ENCODE data around the gene OSBPL10. TPM values are rescaled to one million over a fixed set of nuclear protein-coding genes. Genes with fewer than 3 reads are reported as not detected.

OSBPL10 gene
- total and polyA plus RNA-seq, 5 donors from 2014 or later, result 0.14 to 1.8 (median 0.21) TPM; not detected in 2

DNA sequence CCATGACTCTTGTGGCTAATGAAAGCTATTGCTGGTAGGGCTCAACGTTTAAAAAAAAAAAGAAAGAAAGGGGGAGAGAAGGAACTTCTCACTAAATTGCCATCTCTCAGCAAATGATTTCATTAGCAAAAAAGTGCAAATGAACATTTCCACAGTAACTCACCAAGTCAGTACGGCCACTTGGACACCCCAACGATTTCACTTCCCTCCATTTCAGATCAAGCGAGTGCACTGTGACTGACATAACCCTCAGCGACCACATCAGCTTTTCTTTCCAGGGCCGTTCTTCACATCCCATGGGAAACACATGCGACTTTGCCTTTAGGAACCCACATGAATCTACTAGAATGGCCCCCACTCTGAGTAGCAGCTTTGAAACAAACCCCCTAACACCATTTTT, 71.6 kb downstream of the OSBPL10 start:
- H3K9me3 Mint-ChIP-seq, result peaks cover 0 to 3% (median 0%) of the 10 kb centered on the region in 7 donors
- DNase-seq (no peak), ATAC-seq (ENCODE audit: low read depth in 2 of 2) (no peak)
- no peak overlapping the region for H3K27ac Mint-ChIP-seq
- no peak overlapping the region for H3K4me3 Mint-ChIP-seq
- Histone ChIP-seq H3K9me3 (ENCODE audit: control insufficient read depth in 2 of 2, low read length in 2 of 2) (no peaks in the 10 kb centered on the region), H3K27me3 (ENCODE audit: control insufficient read depth, insufficient read depth, low read length) (no peaks in the 10 kb centered on the region), H3K4me3 (ENCODE audit: low read depth, low read length) (no peak overlapping the region), H3K27ac (ENCODE audit: insufficient read depth, low read length, poor library complexity, severe bottlenecking) (no peak overlapping the region), H3K36me3 (ENCODE audit: control insufficient read depth, insufficient read depth, low read length) (no peaks in the 10 kb centered on the region), H3K4me1 (ENCODE audit: control insufficient read depth, insufficient read depth, low read length, poor library complexity, severe bottlenecking) (no peaks in the 10 kb centered on the region)
- peaks cover 0 to 8% (median 5%) of the 10 kb centered on the region in 4 donors for H3K4me1 Mint-ChIP-seq
- no peaks in the 10 kb centered on the region for H3K36me3 Mint-ChIP-seq
- peaks cover 16% of the 10 kb centered on the region for H3K27me3 Mint-ChIP-seq

DNA sequence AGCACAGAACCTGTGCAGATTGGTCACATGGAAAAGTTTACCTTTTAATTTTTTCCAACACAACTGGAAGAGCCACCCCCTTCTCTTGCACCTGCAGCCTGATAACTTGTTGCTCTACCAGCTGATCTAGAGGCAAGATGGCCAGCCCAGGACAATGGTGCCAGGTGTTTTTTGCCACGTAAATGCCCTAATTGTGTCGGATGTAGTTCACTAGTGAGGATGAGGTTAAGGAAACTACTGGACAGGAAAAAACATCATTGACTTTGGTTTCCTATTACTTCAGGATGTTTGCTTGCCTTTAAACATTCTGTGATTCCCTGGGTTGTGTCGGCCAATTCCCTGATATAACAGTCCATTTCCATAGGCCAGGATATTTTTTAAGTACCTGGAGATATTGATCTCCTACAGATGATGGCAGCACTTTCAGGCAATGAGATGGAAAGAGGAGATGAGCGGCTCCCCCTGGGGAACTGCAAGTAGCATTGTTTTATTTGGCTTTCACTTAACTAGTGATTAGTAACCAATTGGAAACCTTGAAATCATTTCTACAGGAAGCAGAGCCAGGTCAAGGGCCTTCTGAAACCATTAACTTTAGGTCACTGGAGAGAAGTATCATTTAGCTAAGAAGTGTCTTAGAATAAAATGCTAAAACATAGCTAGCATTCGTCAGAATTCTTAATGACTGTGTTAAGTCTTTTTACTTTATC, 72.5 kb downstream of the OSBPL10 start:
- Histone ChIP-seq H3K4me1 (ENCODE audit: control insufficient read depth, insufficient read depth, low read length, poor library complexity, severe bottlenecking) (no peaks in the 10 kb centered on the region), H3K27ac (ENCODE audit: insufficient read depth, low read length, poor library complexity, severe bottlenecking) (no peak overlapping the region), H3K36me3 (ENCODE audit: control insufficient read depth, insufficient read depth, low read length) (no peaks in the 10 kb centered on the region), H3K27me3 (ENCODE audit: control insufficient read depth, insufficient read depth, low read length) (no peaks in the 10 kb centered on the region), H3K9me3 (ENCODE audit: control insufficient read depth in 2 of 2, low read length in 2 of 2) (no peaks in the 10 kb centered on the region), H3K4me3 (ENCODE audit: low read depth, low read length) (no peak overlapping the region)
- DNase-seq (no peak), ATAC-seq (ENCODE audit: low read depth in 2 of 2) (no peak)
- Mint-ChIP-seq H3K4me1 (peaks cover 0 to 12% (median 7%) of the 10 kb centered on the region in 4 donors), H3K9me3 (peaks cover 0 to 1% (median 0%) of the 10 kb centered on the region in 7 donors), H3K36me3 (no peaks in the 10 kb centered on the region), H3K27me3 (peaks cover 16% of the 10 kb centered on the region), H3K4me3 (no peak overlapping the region), H3K27ac (no peak overlapping the region)

DNA sequence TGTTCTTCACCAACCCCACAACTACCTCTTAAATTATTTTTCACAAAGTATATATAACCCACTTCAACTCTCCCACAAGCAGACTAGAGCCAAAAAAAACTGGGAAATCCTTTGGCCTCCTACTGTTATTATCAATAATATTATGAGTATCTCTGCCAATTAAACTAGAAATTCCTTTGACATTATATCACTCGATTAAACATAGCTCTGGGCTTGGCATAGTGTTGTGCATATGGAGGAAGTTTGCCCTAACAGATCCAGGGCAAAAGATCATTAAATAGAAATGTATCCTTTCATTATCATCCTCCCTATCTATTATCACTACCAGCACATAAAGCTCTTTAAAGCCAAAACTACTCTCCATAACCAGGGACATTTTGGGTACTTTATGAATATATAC, 74.9 kb downstream of the OSBPL10 start:
- Mint-ChIP-seq H3K27me3 (peaks cover 16% of the 10 kb centered on the region), H3K4me1 (peaks cover 0 to 12% (median 7%) of the 10 kb centered on the region in 4 donors), H3K4me3 (no peak overlapping the region), H3K9me3 (peaks cover 0 to 1% (median 0%) of the 10 kb centered on the region in 7 donors), H3K27ac (no peak overlapping the region), H3K36me3 (no peaks in the 10 kb centered on the region)
- Histone ChIP-seq H3K36me3 (ENCODE audit: control insufficient read depth, insufficient read depth, low read length) (no peaks in the 10 kb centered on the region), H3K4me3 (ENCODE audit: low read depth, low read length) (no peak overlapping the region), H3K4me1 (ENCODE audit: control insufficient read depth, insufficient read depth, low read length, poor library complexity, severe bottlenecking) (no peaks in the 10 kb centered on the region), H3K27ac (ENCODE audit: insufficient read depth, low read length, poor library complexity, severe bottlenecking) (no peak overlapping the region), H3K9me3 (ENCODE audit: control insufficient read depth in 2 of 2, low read length in 2 of 2) (no peaks in the 10 kb centered on the region), H3K27me3 (ENCODE audit: control insufficient read depth, insufficient read depth, low read length) (no peaks in the 10 kb centered on the region)
- DNase-seq (no peak), ATAC-seq (ENCODE audit: low read depth in 2 of 2) (no peak)

DNA sequence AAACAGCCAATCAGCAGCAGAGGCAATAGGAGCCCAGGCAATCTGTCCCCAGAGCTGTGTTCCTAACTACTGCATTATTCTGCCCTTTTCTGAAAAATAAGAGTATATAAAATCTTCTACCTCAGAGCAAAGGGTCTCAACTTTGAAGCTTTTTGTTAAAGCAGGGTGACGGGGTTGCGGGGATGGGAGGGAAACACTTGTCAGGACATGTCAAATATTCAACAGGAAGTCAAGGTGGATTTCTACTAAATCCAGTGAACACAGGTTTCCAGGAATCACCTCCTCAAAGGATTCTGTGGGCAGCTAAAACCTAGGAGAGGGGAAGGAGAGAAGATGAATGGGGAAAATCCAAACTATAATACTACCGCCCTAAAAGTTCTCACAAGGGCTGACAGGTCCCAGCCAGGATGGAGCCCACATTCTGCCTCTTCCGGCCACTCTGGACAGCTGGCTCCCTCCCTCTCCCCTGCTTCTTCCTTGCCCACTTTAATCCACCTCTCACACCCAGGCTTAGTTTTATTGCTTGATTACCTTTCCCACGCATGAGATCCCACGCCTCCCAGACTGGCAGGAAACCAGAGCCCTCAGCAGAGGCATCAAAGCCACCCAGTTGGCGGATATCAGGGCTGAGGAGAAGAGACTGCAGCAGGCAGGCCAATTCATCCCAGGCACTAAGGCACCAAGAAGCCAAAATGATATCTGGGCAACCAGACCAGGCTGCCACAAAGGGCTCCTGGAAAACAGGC, 77.2 kb downstream of the OSBPL10 start:
- Mint-ChIP-seq H3K9me3 (peaks cover 0 to 3% (median 0%) of the 10 kb centered on the region in 7 donors), H3K27me3 (peaks cover 16% of the 10 kb centered on the region), H3K4me3 (peak overlapping the region in 1 of 4 donors; percentile 27), H3K27ac (no peak overlapping the region), H3K36me3 (no peaks in the 10 kb centered on the region), H3K4me1 (peaks cover 0 to 15% (median 6%) of the 10 kb centered on the region in 4 donors)
- H3K27me3 ChIP-seq (ENCODE audit: control insufficient read depth, insufficient read depth, low read length), result no peaks in the 10 kb centered on the region
- H3K4me1 ChIP-seq (ENCODE audit: control insufficient read depth, insufficient read depth, low read length, poor library complexity, severe bottlenecking), result no peaks in the 10 kb centered on the region
- H3K4me3 ChIP-seq (ENCODE audit: low read depth, low read length), result no peak overlapping the region
- H3K9me3 ChIP-seq (ENCODE audit: control insufficient read depth in 2 of 2, low read length in 2 of 2), result no peaks in the 10 kb centered on the region
- DNase-seq (peak in 1 of 3 donors; percentile 37), ATAC-seq (ENCODE audit: low read depth in 2 of 2) (no peak)
- H3K27ac ChIP-seq (ENCODE audit: insufficient read depth, low read length, poor library complexity, severe bottlenecking), result no peak overlapping the region
- no peaks in the 10 kb centered on the region for H3K36me3 ChIP-seq (ENCODE audit: control insufficient read depth, insufficient read depth, low read length)

DNA sequence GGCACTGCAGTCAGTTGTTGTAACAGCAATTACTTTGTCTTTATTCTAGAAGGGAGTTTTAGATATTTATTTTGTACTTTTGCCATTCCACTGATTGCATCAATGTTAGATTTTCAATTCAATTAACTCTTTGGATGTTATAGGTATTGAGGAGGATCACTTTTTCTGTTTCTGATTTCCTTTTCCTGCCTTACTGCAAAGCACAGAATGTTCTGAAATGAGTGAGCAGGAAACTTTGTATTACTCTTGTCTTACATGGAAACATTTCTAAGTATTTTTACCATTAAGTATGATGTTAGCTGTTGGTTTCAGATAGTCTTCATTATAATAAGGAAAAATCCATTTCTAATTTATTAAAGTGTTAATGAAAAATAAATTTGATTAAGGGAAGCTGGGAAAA, 80.5 kb downstream of the OSBPL10 start:
- Mint-ChIP-seq H3K9me3 (peaks cover 0 to 3% (median 0%) of the 10 kb centered on the region in 7 donors), H3K27ac (peak overlapping the region in 1 of 3 donors; percentile 89), H3K27me3 (no peaks in the 10 kb centered on the region), H3K36me3 (no peaks in the 10 kb centered on the region), H3K4me1 (peaks cover 0 to 13% (median under 1%) of the 10 kb centered on the region in 4 donors), H3K4me3 (no peak overlapping the region)
- no peaks in the 10 kb centered on the region for H3K4me1 ChIP-seq (ENCODE audit: control insufficient read depth, insufficient read depth, low read length, poor library complexity, severe bottlenecking)
- ATAC-seq (ENCODE audit: low read depth in 2 of 2) (no peak), DNase-seq (peak in 1 of 3 donors; percentile 16)
- H3K27me3 ChIP-seq (ENCODE audit: control insufficient read depth, insufficient read depth, low read length), result peaks cover 2% of the 10 kb centered on the region
- H3K27ac ChIP-seq (ENCODE audit: insufficient read depth, low read length, poor library complexity, severe bottlenecking), result no peak overlapping the region
- H3K4me3 ChIP-seq (ENCODE audit: low read depth, low read length), result no peak overlapping the region
- no peaks in the 10 kb centered on the region for H3K9me3 ChIP-seq (ENCODE audit: control insufficient read depth in 2 of 2, low read length in 2 of 2)
- H3K36me3 ChIP-seq (ENCODE audit: control insufficient read depth, insufficient read depth, low read length), result no peaks in the 10 kb centered on the region

DNA sequence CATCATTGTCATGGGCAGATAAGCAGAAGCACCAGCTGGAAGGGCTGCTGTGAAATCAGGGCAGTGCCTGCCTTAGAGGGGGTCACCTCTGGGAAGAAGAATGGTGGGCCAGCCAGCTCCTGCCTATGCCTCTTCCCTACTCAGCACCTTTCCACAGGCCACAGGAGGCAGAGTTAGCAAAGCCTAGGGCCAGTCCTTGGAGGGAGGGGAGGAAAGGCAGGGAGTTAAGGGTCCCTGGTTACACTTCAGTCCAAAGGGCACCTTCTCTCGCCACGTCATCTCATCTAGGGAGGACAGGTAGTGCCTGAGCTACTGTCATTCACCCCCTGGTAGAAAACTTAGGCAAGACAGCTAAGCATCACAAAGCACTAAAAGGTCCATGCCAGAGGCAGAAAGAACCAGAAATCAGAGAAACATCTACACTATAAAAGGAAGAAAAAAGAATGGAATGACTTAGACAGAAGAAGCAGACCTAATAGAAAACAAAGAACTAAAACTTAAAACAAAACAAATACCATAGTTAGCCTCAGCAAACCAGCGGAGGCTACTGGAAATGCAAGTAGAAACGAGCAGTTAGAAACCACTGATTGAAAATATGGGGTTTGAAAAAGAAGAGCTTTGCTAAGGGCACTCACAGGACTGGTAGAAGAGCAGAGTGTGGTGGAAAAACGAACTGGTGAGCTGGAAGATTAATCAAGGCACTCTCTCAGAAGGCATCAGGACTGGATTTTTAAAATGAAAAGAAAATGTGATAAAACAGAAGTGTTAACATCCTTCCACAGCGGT, 84.2 kb downstream of the OSBPL10 start:
- Mint-ChIP-seq H3K27me3 (peaks cover 13% of the 10 kb centered on the region), H3K9me3 (peaks cover 0 to 3% (median 0%) of the 10 kb centered on the region in 7 donors)
- no peak overlapping the region for H3K27ac ChIP-seq (ENCODE audit: insufficient read depth, low read length, poor library complexity, severe bottlenecking)

DNA sequence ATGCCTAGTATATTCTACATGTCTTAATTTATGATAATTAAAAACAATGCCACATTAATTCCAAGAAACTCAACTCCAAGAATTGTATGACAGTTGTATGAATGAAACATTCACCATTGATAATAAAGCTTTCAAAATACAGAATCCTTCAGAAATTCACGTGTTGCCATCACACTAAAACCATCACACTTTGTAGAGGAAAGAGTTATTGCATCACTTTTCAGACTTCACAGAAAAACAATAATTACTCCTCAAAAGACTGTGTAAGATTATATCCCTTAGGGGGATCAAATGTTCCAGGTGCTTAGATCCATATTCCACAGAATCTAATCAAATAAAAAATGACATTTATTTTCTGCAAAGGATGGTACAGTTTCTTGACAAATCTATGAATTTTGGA, 85.0 kb downstream of the OSBPL10 start:
- no peak overlapping the region for H3K27ac ChIP-seq (ENCODE audit: insufficient read depth, low read length, poor library complexity, severe bottlenecking)
- H3K9me3 ChIP-seq (ENCODE audit: control insufficient read depth in 2 of 2, low read length in 2 of 2), result no peaks in the 10 kb centered on the region
- H3K4me3 Mint-ChIP-seq, result no peak overlapping the region
- no peaks in the 10 kb centered on the region for H3K4me1 ChIP-seq (ENCODE audit: control insufficient read depth, insufficient read depth, low read length, poor library complexity, severe bottlenecking)
- peaks cover 0 to 3% (median 0%) of the 10 kb centered on the region in 4 donors for H3K4me1 Mint-ChIP-seq
- DNase-seq, result no peak
- H3K9me3 Mint-ChIP-seq, result peaks cover 0 to 3% (median 0%) of the 10 kb centered on the region in 7 donors
- no peaks in the 10 kb centered on the region for H3K36me3 Mint-ChIP-seq
- H3K36me3 ChIP-seq (ENCODE audit: control insufficient read depth, insufficient read depth, low read length), result no peaks in the 10 kb centered on the region
- ATAC-seq (ENCODE audit: low read depth in 2 of 2), result no peak
- peaks cover 13% of the 10 kb centered on the region for H3K27me3 Mint-ChIP-seq
- no peak overlapping the region for H3K27ac Mint-ChIP-seq
- no peak overlapping the region for H3K4me3 ChIP-seq (ENCODE audit: low read depth, low read length)
- peaks cover 4% of the 10 kb centered on the region for H3K27me3 ChIP-seq (ENCODE audit: control insufficient read depth, insufficient read depth, low read length)

More for the DNA sequence above, 84.2 kb downstream of the OSBPL10 start:
- ATAC-seq (ENCODE audit: low read depth in 2 of 2) (no peak), DNase-seq (no peak)
- no peaks in the 10 kb centered on the region for H3K36me3 ChIP-seq (ENCODE audit: control insufficient read depth, insufficient read depth, low read length)
- no peaks in the 10 kb centered on the region for H3K9me3 ChIP-seq (ENCODE audit: control insufficient read depth in 2 of 2, low read length in 2 of 2)
- peaks cover 4% of the 10 kb centered on the region for H3K27me3 ChIP-seq (ENCODE audit: control insufficient read depth, insufficient read depth, low read length)
- H3K4me3 ChIP-seq (ENCODE audit: low read depth, low read length), result no peak overlapping the region
- H3K4me1 ChIP-seq (ENCODE audit: control insufficient read depth, insufficient read depth, low read length, poor library complexity, severe bottlenecking), result no peaks in the 10 kb centered on the region
- no peaks in the 10 kb centered on the region for H3K36me3 Mint-ChIP-seq
- no peak overlapping the region for H3K4me3 Mint-ChIP-seq
- peaks cover 0 to 3% (median 0%) of the 10 kb centered on the region in 4 donors for H3K4me1 Mint-ChIP-seq
- no peak overlapping the region for H3K27ac Mint-ChIP-seq

Measured in CD4-positive, CD25-positive, alpha-beta regulatory T cell (primary cell).